Coronary artery (tissue), 2 donors: Measurements from ENCODE around the gene TRAPPC2.
"Not testable (repeated sequence)": the region's sequence is repeated elsewhere in the genome, so short reads cannot be mapped to it uniquely, and the experiment has no call there.

Experiments
- DNase-seq: peaks from one replicate; pipeline ENCODE4 v3.0.0-alpha.2; 2017; ENCODE audit warnings: low spot score
- H3K27ac ChIP-seq, 2 donors: fragments of 200-600 bp; sonication (generic); one replicate each; pipeline ENCODE4 v1.5.1; 2016 to 2019
- H3K4me3 ChIP-seq: fragments of 200-600 bp; sonication (generic); 2 replicates; pipeline ENCODE4 v1.5.1; 2016; ENCODE audit warnings: mild to moderate bottlenecking, moderate library complexity
- CTCF ChIP-seq: fragments of 200-600 bp; sonication (generic); IDR thresholded peaks from one replicate; pipeline ENCODE4 v1.5.1; 2019; ENCODE audit warnings: antibody characterized with exemption

TRAPPC2 gene

GRCh38 chrX:13732246-13733067 is 2.0 kb downstream of the TRAPPC2 start:
- Histone ChIP-seq H3K4me3 (peak overlapping the region; percentile 0), H3K27ac (peak overlapping the region in 1 of 2 donors; percentile 6)
- TF ChIP-seq CTCF = no peak
- no peak for DNase-seq

- H3K27ac ChIP-seq, H3K4me3 ChIP-seq, DNase-seq: not testable (repeated sequence)
Measured at GRCh38 chrX:13730523-13730922, 3.9 kb downstream of the TRAPPC2 start.

- DNase-seq, H3K4me3 ChIP-seq, H3K27ac ChIP-seq: not testable (repeated sequence)
Measured at GRCh38 chrX:13726583-13726982, 7.8 kb downstream of the TRAPPC2 start.

GRCh38 chrX:13724878-13725277 is 9.5 kb downstream of the TRAPPC2 start:
- not testable (repeated sequence) for H3K4me3 ChIP-seq, H3K27ac ChIP-seq, DNase-seq

GRCh38 chrX:13721819-13722519 is 12.5 kb downstream of the TRAPPC2 start:
- no peak for DNase-seq

GRCh38 chrX:13721371-13721770 is 13.0 kb downstream of the TRAPPC2 start:
- TF ChIP-seq CTCF = no peak
- Histone ChIP-seq H3K27ac (peak overlapping the region in 1 of 2 donors; percentile 18), H3K4me3 (no peak overlapping the region)
- no peak for DNase-seq

More at GRCh38 chrX:13721819-13722519, 12.5 kb downstream of the TRAPPC2 start:
- no peak for TF ChIP-seq CTCF
- Histone ChIP-seq H3K27ac (peak overlapping the region in 1 of 2 donors; percentile 18), H3K4me3 (no peak overlapping the region)

- TF ChIP-seq CTCF = no peak
- no peak for DNase-seq
- H3K27ac ChIP-seq = no peak overlapping the region
- no peak overlapping the region for H3K4me3 ChIP-seq
Measured at GRCh38 chrX:13719192-13719856, 15.1 kb downstream of the TRAPPC2 start.

- no peak for DNase-seq
- peak overlapping the region in 1 of 2 donors; percentile 29 for H3K27ac ChIP-seq
- H3K4me3 ChIP-seq = no peak overlapping the region
- no peak for TF ChIP-seq CTCF
Measured at GRCh38 chrX:13717700-13718472, 16.5 kb downstream of the TRAPPC2 start.
